Measurements from ENCODE around the gene PERP. TPM values are rescaled to one million over a fixed set of nuclear protein-coding genes. Genes with fewer than 3 reads are reported as not detected.

Gene PERP
- total RNA-seq, 1 experiment from 2014 or later: 348 TPM

- no peak for DNase-seq (ENCODE audit: low read depth, low spot score)
- Histone ChIP-seq H3K9me3 (ENCODE audit: control insufficient read depth, insufficient read depth, low read depth, low read length) (no peaks in the 10 kb centered on the region), H3K27ac (ENCODE audit: low read length) (no peak overlapping the region), H3K36me3 (ENCODE audit: control insufficient read depth, insufficient read depth, low read length) (no peaks in the 10 kb centered on the region), H3K4me3 (ENCODE audit: low read depth in 2 of 2, low read length in 2 of 2) (no peak overlapping the region), H3K4me1 (ENCODE audit: control insufficient read depth, insufficient read depth, low read length) (no peaks in the 10 kb centered on the region), H3K27me3 (ENCODE audit: control insufficient read depth, insufficient read depth, low read length) (peaks cover 2% of the 10 kb centered on the region; the same call in 1 of the 2 replicates)
- in situ Hi-C loops (cut with HindIII; ENCODE audit: low pct_unique_long_range_greater_than_20kb, low sequenced_read_pairs): no loop called here
- TF ChIP-seq CTCF (IDR thresholded peaks at IDR 0.05) (peak; percentile 78), POLR2AphosphoS5 (IDR thresholded peaks at IDR 0.05; ENCODE audit: low read depth, low read length) (no peak)
- intact Hi-C loops (cut with micrococcal nuclease; ENCODE audit: unreplicated experiment): loop anchor here (5.0 to 10.0 kb wide), 6 partner anchors 96 to 649 kb away; no protein-coding TSS in a partner anchor
- ChIA-PET CTCF (interaction anchor here (0.6 to 0.7 kb wide), 6 partner anchors 8 to 1015 kb away, joined by 3 to 7 read pairs (median 5); no protein-coding TSS in a partner anchor), POLR2A (no interaction called here)
- BruUV-seq (replicated peaks): no TSS peak
- ATAC-seq: peak; percentile 93
Observed at GRCh38 chr6:138115877-138116660, 8.8 kb upstream of the PERP start.

- Histone ChIP-seq H3K9me3 (ENCODE audit: control insufficient read depth, insufficient read depth, low read depth, low read length) (no peaks in the 10 kb centered on the region), H3K4me1 (ENCODE audit: control insufficient read depth, insufficient read depth, low read length) (no peaks in the 10 kb centered on the region), H3K36me3 (ENCODE audit: control insufficient read depth, insufficient read depth, low read length) (no peaks in the 10 kb centered on the region), H3K27me3 (ENCODE audit: control insufficient read depth, insufficient read depth, low read length) (no peaks in the 10 kb centered on the region; the same call in 1 of the 2 replicates), H3K4me3 (ENCODE audit: low read depth in 2 of 2, low read length in 2 of 2) (no peak overlapping the region), H3K27ac (ENCODE audit: low read length) (no peak overlapping the region)
- POLR2A ChIA-PET: no interaction called here
- ATAC-seq (no peak), DNase-seq (ENCODE audit: low read depth, low spot score) (no peak)
- in situ Hi-C loops (cut with HindIII; ENCODE audit: low pct_unique_long_range_greater_than_20kb, low sequenced_read_pairs) (no loop called here), intact Hi-C loops (cut with micrococcal nuclease; ENCODE audit: unreplicated experiment) (loop anchor here (5.0 to 10.0 kb wide), 6 partner anchors 97 to 650 kb away; no protein-coding TSS in a partner anchor)
- CTCF ChIA-PET: interaction anchor here (0.7 to 0.8 kb wide), 2 partner anchors 114 to 350 kb away, joined by 3 to 5 read pairs; no protein-coding TSS in a partner anchor
- BruUV-seq (replicated peaks): no TSS peak
- no peak for TF ChIP-seq TCF7L2 (IDR thresholded peaks at IDR 0.05; ENCODE audit: low read depth, low read length)
- TF ChIP-seq POLR2AphosphoS5 (IDR thresholded peaks at IDR 0.05; ENCODE audit: low read depth, low read length): no peak
- TF ChIP-seq SIN3A (IDR thresholded peaks at IDR 0.05; ENCODE audit: borderline replicate concordance, insufficient read depth, low read depth, low read length): no peak
- TF ChIP-seq CTCF (IDR thresholded peaks at IDR 0.05): no peak
- TF ChIP-seq REST (IDR thresholded peaks at IDR 0.05; ENCODE audit: insufficient read depth in 1 of 2, low read depth in 2 of 2, low read length in 1 of 2): no peak
Observed at GRCh38 chr6:138115201-138115600, 8.0 kb upstream of the PERP start.
